GM10266 (cell line): ENCODE data around the gene CACHD1.
A peak's percentile ranks its signal among the peaks of the same experiment; 100 is the strongest.

Experiments
- DNase-seq: peaks from one replicate; pipeline ENCODE4 v3.0.0; 2012; ENCODE audit errors: extremely low spot score
- TF ChIP-seq, protein P1 (sequence below): IDR thresholded peaks from 2 replicates; pipeline ENCODE4 v1.5.1; 2012; ENCODE audit warnings: mild to moderate bottlenecking, low read depth; ENCODE audit not compliant: control insufficient read depth, insufficient read depth; ENCODE audit errors: missing control alignments

The CACHD1 gene

DNA sequence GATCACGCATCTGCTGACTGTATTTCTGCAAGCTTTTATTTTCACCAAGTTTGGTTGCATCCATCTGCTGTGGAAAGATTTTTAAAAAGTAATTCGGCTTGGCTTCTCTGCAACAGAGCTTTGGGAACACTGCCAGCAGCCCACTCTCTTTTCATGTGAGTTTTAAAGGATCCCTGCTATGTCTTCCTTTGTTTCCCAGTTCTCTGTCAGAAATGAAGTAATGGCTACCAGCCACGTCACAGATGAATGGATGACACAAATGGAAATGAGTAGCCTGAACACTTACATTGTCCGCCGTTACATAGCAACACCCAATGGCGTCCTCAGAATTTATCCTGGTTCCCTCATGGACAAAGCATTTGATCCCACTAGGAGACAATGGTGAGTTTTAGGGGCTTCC is 194.4 kb downstream of the CACHD1 start:
- TF ChIP-seq, protein P1, sequence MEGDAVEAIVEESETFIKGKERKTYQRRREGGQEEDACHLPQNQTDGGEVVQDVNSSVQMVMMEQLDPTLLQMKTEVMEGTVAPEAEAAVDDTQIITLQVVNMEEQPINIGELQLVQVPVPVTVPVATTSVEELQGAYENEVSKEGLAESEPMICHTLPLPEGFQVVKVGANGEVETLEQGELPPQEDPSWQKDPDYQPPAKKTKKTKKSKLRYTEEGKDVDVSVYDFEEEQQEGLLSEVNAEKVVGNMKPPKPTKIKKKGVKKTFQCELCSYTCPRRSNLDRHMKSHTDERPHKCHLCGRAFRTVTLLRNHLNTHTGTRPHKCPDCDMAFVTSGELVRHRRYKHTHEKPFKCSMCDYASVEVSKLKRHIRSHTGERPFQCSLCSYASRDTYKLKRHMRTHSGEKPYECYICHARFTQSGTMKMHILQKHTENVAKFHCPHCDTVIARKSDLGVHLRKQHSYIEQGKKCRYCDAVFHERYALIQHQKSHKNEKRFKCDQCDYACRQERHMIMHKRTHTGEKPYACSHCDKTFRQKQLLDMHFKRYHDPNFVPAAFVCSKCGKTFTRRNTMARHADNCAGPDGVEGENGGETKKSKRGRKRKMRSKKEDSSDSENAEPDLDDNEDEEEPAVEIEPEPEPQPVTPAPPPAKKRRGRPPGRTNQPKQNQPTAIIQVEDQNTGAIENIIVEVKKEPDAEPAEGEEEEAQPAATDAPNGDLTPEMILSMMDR: no peak
- no peak for DNase-seq

DNA sequence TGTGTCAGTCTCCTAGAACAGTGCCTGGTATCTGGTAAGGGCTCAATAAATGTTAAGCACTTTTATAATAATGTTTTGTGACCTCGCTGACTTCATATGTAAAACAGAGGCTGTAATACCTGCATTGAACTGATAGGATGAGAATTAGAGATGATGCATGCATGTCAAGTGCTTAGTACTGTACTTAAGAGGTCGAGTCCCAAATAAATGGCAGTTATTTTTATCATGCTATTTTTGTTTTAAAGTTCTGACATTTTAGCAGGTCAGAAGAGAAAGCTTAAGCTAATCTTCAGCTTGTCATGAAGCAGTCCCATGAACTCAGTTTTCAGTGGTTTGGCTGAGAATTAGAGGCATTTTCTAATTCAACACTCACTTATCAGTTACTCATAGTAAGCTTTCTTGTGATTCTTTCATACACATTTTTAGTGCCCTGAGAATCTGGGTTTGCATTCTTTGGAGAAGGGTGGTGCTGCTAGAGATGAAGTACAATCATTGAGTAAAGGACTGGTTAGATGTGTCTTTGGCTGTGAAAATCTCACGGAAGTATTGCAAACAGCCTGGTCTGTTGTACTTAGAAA is 199.3 kb downstream of the CACHD1 start:
- TF ChIP-seq, protein P1: no peak
- DNase-seq: no peak

DNA sequence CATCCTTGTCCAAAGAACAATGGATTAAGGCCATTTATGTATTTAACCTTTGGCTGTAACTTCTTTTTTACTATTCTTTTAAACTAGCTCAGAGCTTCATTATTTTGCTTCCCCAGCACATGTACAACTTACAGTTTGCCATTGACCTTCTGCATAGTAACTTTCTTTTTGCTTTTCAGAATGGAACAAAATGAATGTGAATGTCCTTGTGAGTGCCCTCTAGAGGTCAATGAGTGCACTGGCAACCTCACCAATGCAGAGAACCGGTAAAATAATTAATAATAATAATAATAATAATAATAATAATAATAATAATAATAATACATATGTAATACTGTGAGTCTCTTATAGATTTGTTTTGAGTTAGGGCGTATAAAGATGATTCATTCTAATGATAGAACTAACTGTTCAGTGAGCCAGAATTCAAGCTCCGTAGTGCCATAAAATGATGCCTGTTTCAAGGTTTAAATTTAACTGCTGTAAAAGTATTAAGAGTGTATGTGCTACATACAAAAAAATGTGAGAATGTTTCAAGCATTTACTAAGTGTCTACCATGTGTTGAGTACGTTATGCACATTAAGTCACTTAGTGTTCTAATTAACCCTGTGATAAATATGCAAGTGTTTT is 205.9 kb downstream of the CACHD1 start:
- TF ChIP-seq, protein P1: peak; percentile 61
- peak; percentile 35 for DNase-seq

DNA sequence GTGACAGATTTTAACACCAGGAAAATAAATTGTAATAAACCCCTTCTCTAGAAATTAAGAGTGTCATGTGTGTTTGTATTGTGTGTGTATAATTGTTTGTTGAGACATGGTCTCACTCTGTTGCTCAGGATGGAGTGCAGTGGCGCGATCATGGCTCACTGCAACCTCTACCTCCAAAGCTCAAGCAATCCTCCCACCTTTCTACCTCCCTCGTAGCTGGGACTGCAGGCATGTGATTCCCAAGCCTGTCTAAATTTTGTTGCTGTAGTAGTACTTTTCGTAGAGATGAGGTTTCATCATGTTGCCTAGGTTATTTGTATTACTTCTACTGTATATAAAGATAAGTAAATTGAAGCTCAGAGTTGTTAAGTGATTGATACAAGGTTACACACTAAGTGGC is 206.5 kb downstream of the CACHD1 start:
- TF ChIP-seq, protein P1: no peak

DNA sequence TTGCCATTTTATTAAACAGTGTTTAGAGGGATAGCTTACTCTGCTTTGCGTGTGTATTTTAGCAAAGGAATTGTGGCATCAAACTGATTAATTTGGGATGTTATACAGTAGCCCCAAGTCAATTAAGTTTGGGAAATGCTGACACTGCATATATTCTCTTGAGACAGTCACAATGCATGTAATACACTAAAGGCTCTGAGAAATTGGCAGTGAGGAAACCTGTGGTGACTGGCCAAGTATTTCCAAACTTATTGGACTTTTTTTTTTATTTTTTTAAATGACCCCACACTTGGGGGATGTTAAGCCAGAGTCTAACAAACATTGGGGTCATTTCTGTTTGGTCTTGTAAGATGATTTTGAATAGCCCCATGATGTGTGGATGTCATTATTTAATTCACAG is 207.6 kb downstream of the CACHD1 start:
- TF ChIP-seq, protein P1: no peak

More for the DNA sequence above, 206.5 kb downstream of the CACHD1 start:
- no peak for DNase-seq

DNA sequence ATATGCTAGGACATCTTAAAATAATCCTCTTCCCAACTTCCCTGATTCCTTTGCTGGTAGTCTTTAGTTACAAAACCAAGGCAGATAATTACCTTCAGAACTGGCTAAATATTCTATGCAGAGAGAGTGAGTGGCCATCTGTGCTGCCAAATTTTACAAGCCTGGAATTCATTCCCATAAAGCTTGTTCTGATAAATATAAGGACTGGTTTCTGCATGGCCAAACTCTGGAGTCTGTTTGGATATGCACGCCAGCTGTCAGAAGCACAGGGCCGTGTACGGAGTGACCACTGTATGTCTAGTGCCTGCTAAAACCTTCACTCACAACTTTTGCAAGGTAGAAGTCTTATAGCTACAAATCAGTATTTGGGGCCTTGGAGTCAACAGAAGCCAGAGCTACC is 208.4 kb downstream of the CACHD1 start:
- TF ChIP-seq, protein P1: no peak
- no peak for DNase-seq

More for the DNA sequence above, 207.6 kb downstream of the CACHD1 start:
- DNase-seq: no peak

DNA sequence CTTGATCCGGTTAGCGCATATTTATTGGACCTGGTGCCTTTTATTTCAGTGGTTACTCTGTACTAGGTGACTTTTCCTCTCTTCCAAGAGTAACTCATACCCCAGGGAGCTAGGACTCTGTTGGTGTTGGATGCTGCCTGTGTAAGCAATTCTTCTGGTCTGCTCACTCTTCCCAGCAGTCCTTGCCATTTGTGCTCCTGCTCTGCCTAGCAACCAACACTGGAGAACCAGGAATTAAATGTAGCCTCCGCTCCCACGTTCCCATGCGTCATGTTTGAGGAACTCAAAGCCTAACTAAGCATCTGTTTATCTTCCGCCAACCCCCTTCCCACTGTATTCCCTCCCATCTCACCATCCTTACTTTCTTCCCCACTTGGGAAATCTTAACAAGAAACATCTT is 209.2 kb downstream of the CACHD1 start:
- DNase-seq: no peak

More for the DNA sequence above, 209.2 kb downstream of the CACHD1 start:
- TF ChIP-seq, protein P1: no peak
